ENCODE data around the gene WDR70. TPM values are rescaled to one million over a fixed set of nuclear protein-coding genes. Genes with fewer than 3 reads are reported as not detected.
"Not testable (repeated sequence)": the region's sequence is repeated elsewhere in the genome, so short reads cannot be mapped to it uniquely, and the experiment has no call there.

The WDR70 gene
- total RNA-seq, 1 donor from 2014 or later, result 19.0 TPM

DNA sequence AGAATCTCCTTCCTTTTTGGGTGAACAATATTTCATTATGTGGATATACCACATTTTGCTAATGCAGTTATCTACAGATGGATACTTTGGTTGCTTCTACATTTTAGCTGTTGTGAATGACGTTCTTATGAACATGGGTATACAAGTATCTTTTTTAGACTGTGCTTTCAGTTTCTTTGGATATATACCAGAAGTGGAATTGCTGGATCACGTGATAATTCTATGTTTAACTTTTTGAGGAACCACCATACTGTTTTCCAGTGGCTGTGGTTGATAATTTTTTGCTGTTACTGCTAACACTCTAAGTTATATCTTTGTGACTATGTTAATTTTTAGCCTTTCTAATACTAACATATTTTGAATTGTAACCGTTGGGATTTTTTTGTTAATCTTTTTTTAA lies 12.5 kb downstream of the WDR70 start:
- no peak overlapping the region for H3K4me3 ChIP-seq (ENCODE audit: low read depth, low read length)
- no peak for DNase-seq (ENCODE audit: low read depth)
- TF ChIP-seq, protein P1, sequence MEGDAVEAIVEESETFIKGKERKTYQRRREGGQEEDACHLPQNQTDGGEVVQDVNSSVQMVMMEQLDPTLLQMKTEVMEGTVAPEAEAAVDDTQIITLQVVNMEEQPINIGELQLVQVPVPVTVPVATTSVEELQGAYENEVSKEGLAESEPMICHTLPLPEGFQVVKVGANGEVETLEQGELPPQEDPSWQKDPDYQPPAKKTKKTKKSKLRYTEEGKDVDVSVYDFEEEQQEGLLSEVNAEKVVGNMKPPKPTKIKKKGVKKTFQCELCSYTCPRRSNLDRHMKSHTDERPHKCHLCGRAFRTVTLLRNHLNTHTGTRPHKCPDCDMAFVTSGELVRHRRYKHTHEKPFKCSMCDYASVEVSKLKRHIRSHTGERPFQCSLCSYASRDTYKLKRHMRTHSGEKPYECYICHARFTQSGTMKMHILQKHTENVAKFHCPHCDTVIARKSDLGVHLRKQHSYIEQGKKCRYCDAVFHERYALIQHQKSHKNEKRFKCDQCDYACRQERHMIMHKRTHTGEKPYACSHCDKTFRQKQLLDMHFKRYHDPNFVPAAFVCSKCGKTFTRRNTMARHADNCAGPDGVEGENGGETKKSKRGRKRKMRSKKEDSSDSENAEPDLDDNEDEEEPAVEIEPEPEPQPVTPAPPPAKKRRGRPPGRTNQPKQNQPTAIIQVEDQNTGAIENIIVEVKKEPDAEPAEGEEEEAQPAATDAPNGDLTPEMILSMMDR (conservative IDR thresholded peaks at IDR 0.05; ENCODE audit: low read depth, low read length), result no peak

DNA sequence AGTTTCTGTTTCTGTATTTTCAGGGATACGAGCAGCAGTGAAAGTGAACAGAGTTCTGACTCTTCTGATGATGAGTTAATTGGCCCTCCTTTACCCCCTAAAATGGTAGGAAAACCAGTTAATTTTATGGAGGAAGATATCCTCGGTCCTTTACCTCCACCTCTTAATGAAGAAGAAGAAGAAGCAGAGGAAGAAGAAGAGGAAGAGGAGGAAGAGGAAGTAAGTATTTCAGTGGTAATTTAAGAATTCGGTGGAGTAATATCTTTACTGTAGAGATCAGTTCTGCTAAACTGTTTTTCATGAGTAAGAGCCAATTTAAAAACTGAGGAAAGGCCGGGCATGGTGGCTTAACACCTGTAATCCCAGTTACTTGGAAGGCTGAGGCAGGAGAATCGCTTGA lies 17.2 kb downstream of the WDR70 start:
- TF ChIP-seq, protein P1 (conservative IDR thresholded peaks at IDR 0.05; ENCODE audit: low read depth, low read length), result no peak

DNA sequence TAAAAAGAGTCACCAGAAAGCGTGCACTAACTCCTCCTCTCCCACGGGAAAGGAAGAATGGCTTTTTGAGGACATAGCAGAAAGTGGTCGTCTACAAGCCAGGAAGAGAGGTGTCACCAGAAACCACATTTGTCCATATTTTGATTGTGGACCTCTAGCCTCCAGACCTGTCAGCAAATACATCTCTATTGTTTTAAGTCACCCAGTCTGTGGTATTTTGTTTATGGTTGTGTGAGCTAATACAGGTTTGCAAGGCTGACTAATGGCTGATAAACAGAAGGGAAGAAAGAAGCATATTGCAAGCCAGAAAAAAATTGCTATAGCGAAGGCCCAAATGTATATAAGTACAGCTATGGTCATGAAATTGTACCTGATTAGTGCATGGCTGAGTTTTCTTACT lies 21.4 kb downstream of the WDR70 start:
- TF ChIP-seq, protein P1 (conservative IDR thresholded peaks at IDR 0.05; ENCODE audit: low read depth, low read length), result no peak
- no peak overlapping the region for H3K4me3 ChIP-seq (ENCODE audit: low read depth, low read length)
- no peak for DNase-seq (ENCODE audit: low read depth)

More for the DNA sequence above, 17.2 kb downstream of the WDR70 start:
- H3K4me3 ChIP-seq (ENCODE audit: low read depth, low read length), result no peak overlapping the region
- DNase-seq (ENCODE audit: low read depth), result no peak

DNA sequence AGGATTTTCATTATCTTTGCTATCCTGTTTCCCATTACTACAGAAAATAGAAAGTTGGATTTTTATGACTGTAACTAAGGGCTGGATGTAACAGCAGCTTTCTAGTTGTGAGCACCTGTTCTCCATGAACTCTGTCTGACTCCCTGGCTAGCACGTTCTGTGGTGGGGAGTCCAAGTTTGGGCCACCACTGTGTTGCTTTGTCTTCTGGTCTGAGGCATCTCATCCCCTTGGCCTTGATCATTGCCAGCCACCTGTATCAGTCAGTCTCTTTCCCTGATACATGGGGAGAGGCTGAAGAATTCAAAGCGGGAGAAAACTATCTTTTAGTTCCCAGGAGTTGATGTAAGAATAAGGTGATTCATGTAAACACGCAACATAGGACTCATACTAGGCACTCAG lies 33.4 kb downstream of the WDR70 start:
- no peak overlapping the region for H3K4me3 ChIP-seq (ENCODE audit: low read depth, low read length)
- TF ChIP-seq, protein P1 (conservative IDR thresholded peaks at IDR 0.05; ENCODE audit: low read depth, low read length), result no peak
- no peak for DNase-seq (ENCODE audit: low read depth)

DNA sequence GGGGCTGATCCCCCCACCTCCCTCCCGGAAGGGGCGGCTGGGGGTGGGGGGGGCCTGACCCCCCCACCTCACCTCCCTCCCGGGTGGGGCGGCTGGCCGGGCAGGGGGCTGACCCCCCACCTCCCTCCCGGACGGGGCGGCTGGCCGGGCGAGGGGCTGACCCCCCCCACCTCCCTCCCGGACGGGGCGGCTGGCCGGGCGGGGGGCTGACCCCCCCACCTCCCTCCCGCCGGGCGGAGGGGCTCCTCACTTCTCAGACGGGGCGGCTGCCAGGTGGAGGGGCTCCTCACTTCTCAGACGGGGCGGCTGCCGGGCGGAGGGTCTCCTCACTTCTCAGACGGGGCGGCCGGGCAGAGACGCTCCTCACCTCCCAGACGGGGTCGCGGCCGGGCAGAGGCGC lies 36.3 kb downstream of the WDR70 start:
- not testable (repeated sequence) for DNase-seq (ENCODE audit: low read depth); H3K4me3 ChIP-seq (ENCODE audit: low read depth, low read length)

DNA sequence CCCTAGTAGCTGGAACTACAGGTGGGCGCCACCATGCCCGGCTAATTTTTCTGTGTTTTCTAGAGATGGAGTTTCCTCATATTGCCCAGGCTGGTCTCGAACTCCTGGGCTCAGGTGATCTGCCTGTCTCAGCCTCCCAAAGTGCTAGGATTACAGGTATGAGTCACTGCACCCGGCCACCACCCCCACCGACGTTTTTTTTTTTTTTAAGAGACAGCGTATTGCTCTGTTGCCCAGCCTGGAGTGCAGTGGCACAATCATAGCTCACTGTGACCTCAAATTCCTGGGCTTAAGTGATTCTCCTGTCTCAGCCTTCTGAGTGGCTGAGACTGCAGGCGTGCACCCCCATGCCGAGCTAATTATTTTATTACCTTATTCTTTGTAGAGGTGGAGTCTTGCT lies 38.2 kb downstream of the WDR70 start:
- DNase-seq (ENCODE audit: low read depth), result no peak
- TF ChIP-seq, protein P1 (conservative IDR thresholded peaks at IDR 0.05; ENCODE audit: low read depth, low read length), result no peak
- no peak overlapping the region for H3K4me3 ChIP-seq (ENCODE audit: low read depth, low read length)

DNA sequence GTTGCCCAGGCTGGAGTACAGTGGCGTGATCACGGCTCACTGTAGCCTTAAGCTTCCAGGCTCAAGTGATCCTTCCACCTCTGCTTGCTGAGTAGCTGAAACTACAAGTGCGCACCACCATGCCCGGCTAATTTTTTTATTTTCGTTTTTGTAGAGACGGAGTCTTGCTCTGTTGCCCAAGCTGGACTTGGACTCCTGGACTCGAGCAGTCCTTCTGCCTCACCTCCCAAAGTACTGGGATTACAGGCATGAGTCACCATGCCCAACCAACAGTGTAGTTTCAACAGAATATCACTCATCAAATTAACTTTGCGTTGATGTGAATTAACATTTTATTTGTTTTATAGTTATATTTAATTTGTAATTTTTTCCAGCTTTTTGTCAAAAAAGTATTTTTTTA lies 45.3 kb downstream of the WDR70 start:
- DNase-seq (ENCODE audit: low read depth), result peak; percentile 76
- TF ChIP-seq, protein P1 (conservative IDR thresholded peaks at IDR 0.05; ENCODE audit: low read depth, low read length), result no peak
- H3K4me3 ChIP-seq (ENCODE audit: low read depth, low read length), result no peak overlapping the region

DNA sequence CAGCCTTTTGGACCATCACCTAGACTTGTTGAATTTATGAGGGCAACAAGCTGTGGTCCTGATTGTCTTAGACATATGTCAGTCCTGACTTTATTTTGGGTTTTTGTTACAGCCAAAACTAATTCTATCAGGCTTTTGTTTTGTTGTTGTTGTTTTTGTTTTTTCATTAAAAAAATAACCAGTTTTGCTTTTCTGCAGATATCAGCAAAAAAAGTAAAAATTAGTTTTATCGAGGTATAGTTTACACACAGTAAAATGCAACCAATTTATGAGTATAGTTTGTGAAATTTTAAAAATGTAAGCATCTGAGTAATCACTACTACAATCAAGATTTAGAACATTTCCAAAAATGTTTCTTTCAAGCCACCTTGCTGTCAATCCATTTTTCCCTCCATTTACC lies 48.9 kb downstream of the WDR70 start:
- TF ChIP-seq, protein P1 (conservative IDR thresholded peaks at IDR 0.05; ENCODE audit: low read depth, low read length), result no peak
- DNase-seq (ENCODE audit: low read depth), result no peak
- H3K4me3 ChIP-seq (ENCODE audit: low read depth, low read length), result no peak overlapping the region
